ENCODE data around the gene EIF3K. TPM values are rescaled to one million over a fixed set of nuclear protein-coding genes. Genes with fewer than 3 reads are reported as not detected.

EIF3K gene, protein sequence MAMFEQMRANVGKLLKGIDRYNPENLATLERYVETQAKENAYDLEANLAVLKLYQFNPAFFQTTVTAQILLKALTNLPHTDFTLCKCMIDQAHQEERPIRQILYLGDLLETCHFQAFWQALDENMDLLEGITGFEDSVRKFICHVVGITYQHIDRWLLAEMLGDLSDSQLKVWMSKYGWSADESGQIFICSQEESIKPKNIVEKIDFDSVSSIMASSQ
- total RNA-seq, result 330 TPM

GRCh38 chr19:38618590-38619360 lies at the start of gene EIF3K:
Gene EIF3K, plus strand, starts transcription at chr19:38619188. Its CDS starts 81 bp downstream, at chr19:38619269.

GRCh38 chr19:38617764-38618589 lies 1.0 kb upstream of the EIF3K start, which contains the start of gene MAP4K1:
Gene MAP4K1, minus strand, starts transcription at chr19:38617953. Its CDS starts 58 bp downstream, at chr19:38617895.

DNA sequence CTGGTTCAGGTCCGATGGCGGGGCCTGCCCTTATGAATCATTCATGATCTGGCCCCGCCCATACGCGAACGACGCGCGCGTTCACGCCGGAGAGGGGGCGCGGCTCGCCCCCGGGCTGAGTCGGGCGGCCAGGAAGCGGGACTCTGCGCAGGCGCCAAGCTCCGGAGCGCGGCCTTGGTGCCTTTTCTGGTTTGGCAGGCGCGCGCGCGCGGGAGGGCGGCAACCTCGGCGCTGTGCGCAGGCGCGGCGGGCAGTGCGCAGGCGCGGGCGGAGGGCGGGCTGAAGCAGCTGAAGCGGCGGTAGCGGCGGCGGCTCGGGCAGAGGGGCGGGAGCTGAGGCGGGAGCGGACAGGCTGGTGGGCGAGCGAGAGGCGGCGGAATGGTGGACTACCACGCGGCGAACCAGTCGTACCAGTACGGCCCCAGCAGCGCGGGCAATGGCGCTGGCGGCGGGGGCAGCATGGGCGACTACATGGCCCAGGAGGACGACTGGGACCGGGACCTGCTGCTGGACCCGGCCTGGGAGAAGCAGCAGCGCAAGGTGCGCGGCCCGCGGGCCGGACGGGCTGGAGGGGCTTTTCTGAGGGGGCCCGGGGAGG lies 28.5 kb downstream of the EIF3K start, which contains the start of gene ACTN4:
TSS of gene ACTN4 (plus strand) at position 282 of the 598 bp plus-strand sequence. CDS start at position 379, 97 bp downstream.

Other genes with a start within 250 kb of the EIF3K start
- gene PSMD8, start 244.6 kb upstream of the EIF3K start, total RNA-seq, result 116 TPM
- gene GGN, start 231.2 kb upstream of the EIF3K start, total RNA-seq, result 0.16 TPM
- gene SPRED3, start 230.5 kb upstream of the EIF3K start, total RNA-seq, result 0.38 TPM
- gene FAM98C, start 216.1 kb upstream of the EIF3K start, total RNA-seq, result 18.5 TPM
- gene RASGRP4, start 193.0 kb upstream of the EIF3K start, total RNA-seq, result 0.93 TPM
- gene RYR1, start 185.5 kb upstream of the EIF3K start, total RNA-seq, result 20.4 TPM
- gene MAP4K1, start 1.2 kb upstream of the EIF3K start, total RNA-seq, result 6.2 TPM
- 293 TPM for gene ACTN4, start 28.5 kb downstream of the EIF3K start, total RNA-seq
- gene CAPN12, start 125.3 kb downstream of the EIF3K start, total RNA-seq, result 0.38 TPM
- gene LGALS7, start 154.3 kb downstream of the EIF3K start, total RNA-seq, result not detected
- 2.1 TPM for gene LGALS7B, start 170.0 kb downstream of the EIF3K start, total RNA-seq
- gene LGALS4, start 193.8 kb downstream of the EIF3K start, total RNA-seq, result 0.55 TPM
- 40.1 TPM for gene ECH1, start 212.6 kb downstream of the EIF3K start, total RNA-seq
- 278 TPM for gene HNRNPL, start 230.8 kb downstream of the EIF3K start, total RNA-seq

Data from camera-type eye (tissue), 1 donor.